HepG2 (cell line): ENCODE measurements around the gene DBNDD1. TPM values are rescaled to one million over a fixed set of nuclear protein-coding genes. Genes with fewer than 3 reads are reported as not detected.

ENCODE experiments used
- AGO1 ChIP-seq: fragments of 200-400 bp; formaldehyde crosslinking; IDR thresholded peaks from 2 replicates; pipeline ENCODE4 v1.6.1; 2017; ENCODE audit warnings: mild to moderate bottlenecking, low read depth, low read length, moderate library complexity; ENCODE audit not compliant: poor library complexity, severe bottlenecking
- CBFB ChIP-seq: sonication (generic); formaldehyde crosslinking; IDR thresholded peaks from 2 replicates; pipeline ENCODE4 v1.4.0; 2020; ENCODE audit warnings: missing genetic modification reagents
- CCAR2 ChIP-seq: fragments of 200-400 bp; formaldehyde crosslinking; optimal IDR thresholded peaks from 2 replicates; pipeline ENCODE3; 2018; ENCODE audit warnings: low read depth, mild to moderate bottlenecking, low read length, moderate library complexity
- CEBPB ChIP-seq: IDR thresholded peaks from 2 replicates; pipeline ENCODE4 v1.6.1; 2011; ENCODE audit warnings: low read depth, low read length, improper control_type of control experiment, borderline replicate concordance
- GATA4 ChIP-seq: sonication (generic); IDR thresholded peaks from 2 replicates; pipeline ENCODE4 v1.6.1; 2016; ENCODE audit warnings: antibody characterized with exemption, low read depth, borderline replicate concordance
- IKZF4 ChIP-seq: sonication (generic); formaldehyde crosslinking; IDR thresholded peaks from 2 replicates; pipeline ENCODE4 v1.5.1; 2020; ENCODE audit warnings: borderline replicate concordance, mild to moderate bottlenecking, low read depth, missing genetic modification reagents; ENCODE audit errors: not compliant biosample characterization
- KAT8 ChIP-seq: IDR thresholded peaks from 2 replicates; pipeline ENCODE4 v1.6.1; 2016; ENCODE audit warnings: missing genetic modification reagents, missing compliant biosample characterization
- KMT2B ChIP-seq: IDR thresholded peaks from 2 replicates; pipeline ENCODE4 v1.6.1; 2016; ENCODE audit warnings: missing genetic modification reagents, missing compliant biosample characterization
- MTA1 ChIP-seq: sonication (generic); formaldehyde crosslinking; IDR thresholded peaks from 2 replicates; pipeline ENCODE4 v1.4.0; 2020; ENCODE audit warnings: missing genetic modification reagents, mild to moderate bottlenecking, borderline replicate concordance
- MTF2 ChIP-seq: sonication (generic); formaldehyde crosslinking; IDR thresholded peaks from 2 replicates; pipeline ENCODE4 v1.5.0; 2020; ENCODE audit warnings: missing genetic modification reagents, borderline replicate concordance
- SRF ChIP-seq: IDR thresholded peaks from 2 replicates; pipeline ENCODE4 v1.6.1; 2011; ENCODE audit warnings: mild to moderate bottlenecking, low read depth, low read length, moderate library complexity
- YY1 ChIP-seq: IDR thresholded peaks from 2 replicates; pipeline ENCODE4 v1.6.1; 2011; ENCODE audit warnings: low read length, low read depth, moderate library complexity, mild to moderate bottlenecking; ENCODE audit not compliant: insufficient read depth, insufficient replicate concordance
- ZNF34 ChIP-seq: sonication (generic); formaldehyde crosslinking; IDR thresholded peaks from 2 replicates; pipeline ENCODE4 v1.4.0; 2020; ENCODE audit warnings: mild to moderate bottlenecking, missing genetic modification reagents, borderline replicate concordance
- ZNF343 ChIP-seq: sonication (generic); formaldehyde crosslinking; IDR thresholded peaks from 2 replicates; pipeline ENCODE4 v1.4.0; 2020; ENCODE audit warnings: mild to moderate bottlenecking, missing genetic modification reagents
- ZNF451 ChIP-seq: sonication (generic); formaldehyde crosslinking; IDR thresholded peaks from 2 replicates; pipeline ENCODE4 v1.5.0; 2020; ENCODE audit warnings: mild to moderate bottlenecking, missing genetic modification reagents
- ZNF496 ChIP-seq: sonication (generic); formaldehyde crosslinking; IDR thresholded peaks from 2 replicates; pipeline ENCODE4 v1.8.1; 2023; ENCODE audit warnings: mild to moderate bottlenecking, moderate library complexity, missing genetic modification reagents; ENCODE audit not compliant: insufficient replicate concordance
- ZNF501 ChIP-seq: sonication (generic); formaldehyde crosslinking; IDR thresholded peaks from 2 replicates; pipeline ENCODE4 v1.5.1; 2020; ENCODE audit warnings: mild to moderate bottlenecking, moderate library complexity, missing genetic modification reagents
- ZNF557 ChIP-seq: sonication (generic); formaldehyde crosslinking; IDR thresholded peaks from 2 replicates; pipeline ENCODE4 v1.4.0; 2020; ENCODE audit warnings: missing genetic modification reagents
- ZNF749 ChIP-seq: sonication (generic); formaldehyde crosslinking; IDR thresholded peaks from 2 replicates; pipeline ENCODE4 v1.8.0; 2022; ENCODE audit warnings: mild to moderate bottlenecking, missing genetic modification reagents, moderate library complexity, borderline replicate concordance
- ZNF879 ChIP-seq: sonication (generic); formaldehyde crosslinking; IDR thresholded peaks from 2 replicates; pipeline ENCODE4 v1.8.1; 2023; ENCODE audit warnings: missing genetic modification reagents
- polyA plus RNA-seq, 8 experiments: library from polyadenylated mRNA; depleted of rRNA in 3 of 8; stranded (reverse) in 7 of 8; unstranded in 1 of 8; fragments of >200 nt; fragmentation: Illumina TruSeq in 4 of 8; extraction: Trizol in 4 of 8; gene quantifications; 2 replicates each; pipeline versions ENCODE4 v1.2.1 to v1.2.3, GENCODE V29; 2011 to 2016; ENCODE audit warnings: low read depth in 4 of 8, missing spikeins in 1 of 8, mixed read lengths in 1 of 8; ENCODE audit not compliant: insufficient read depth in 1 of 8
- total RNA-seq, 5 experiments: library from RNA; depleted of rRNA; stranded (reverse); fragments of >200 nt; fragmentation: Illumina TruSeq; extraction: Trizol; gene quantifications; 2 replicates each; pipeline ENCODE4 v1.2.3, GENCODE V29; 2016; ENCODE audit warnings: low read depth in 1 of 5
- TF ChIP-seq, protein P1 (sequence below): sonication (generic); formaldehyde crosslinking; IDR thresholded peaks from 2 replicates; pipeline ENCODE4 v1.8.0; 2022; ENCODE audit warnings: missing genetic modification reagents, mild to moderate bottlenecking, moderate library complexity, borderline replicate concordance
- TF ChIP-seq, protein P2 (sequence below): sonication (generic); formaldehyde crosslinking; IDR thresholded peaks from 2 replicates; pipeline ENCODE4 v1.8.0; 2022; ENCODE audit warnings: missing genetic modification reagents, mild to moderate bottlenecking, borderline replicate concordance
- TF ChIP-seq, protein P3 (sequence below): sonication (generic); formaldehyde crosslinking; IDR thresholded peaks from 2 replicates; pipeline ENCODE4 v1.5.1; 2020; ENCODE audit warnings: mild to moderate bottlenecking, missing genetic modification reagents, moderate library complexity
- TF ChIP-seq, protein P4 (sequence below): sonication (generic); formaldehyde crosslinking; IDR thresholded peaks from 2 replicates; pipeline ENCODE4 v1.4.0; 2020; ENCODE audit warnings: missing genetic modification reagents

Gene DBNDD1
- total and polyA plus RNA-seq, 2 of the 13 experiments (the other 11 are each of a cell fraction or from before 2014, with no cell fraction given) = 17.0 to 40.4 TPM

DNA sequence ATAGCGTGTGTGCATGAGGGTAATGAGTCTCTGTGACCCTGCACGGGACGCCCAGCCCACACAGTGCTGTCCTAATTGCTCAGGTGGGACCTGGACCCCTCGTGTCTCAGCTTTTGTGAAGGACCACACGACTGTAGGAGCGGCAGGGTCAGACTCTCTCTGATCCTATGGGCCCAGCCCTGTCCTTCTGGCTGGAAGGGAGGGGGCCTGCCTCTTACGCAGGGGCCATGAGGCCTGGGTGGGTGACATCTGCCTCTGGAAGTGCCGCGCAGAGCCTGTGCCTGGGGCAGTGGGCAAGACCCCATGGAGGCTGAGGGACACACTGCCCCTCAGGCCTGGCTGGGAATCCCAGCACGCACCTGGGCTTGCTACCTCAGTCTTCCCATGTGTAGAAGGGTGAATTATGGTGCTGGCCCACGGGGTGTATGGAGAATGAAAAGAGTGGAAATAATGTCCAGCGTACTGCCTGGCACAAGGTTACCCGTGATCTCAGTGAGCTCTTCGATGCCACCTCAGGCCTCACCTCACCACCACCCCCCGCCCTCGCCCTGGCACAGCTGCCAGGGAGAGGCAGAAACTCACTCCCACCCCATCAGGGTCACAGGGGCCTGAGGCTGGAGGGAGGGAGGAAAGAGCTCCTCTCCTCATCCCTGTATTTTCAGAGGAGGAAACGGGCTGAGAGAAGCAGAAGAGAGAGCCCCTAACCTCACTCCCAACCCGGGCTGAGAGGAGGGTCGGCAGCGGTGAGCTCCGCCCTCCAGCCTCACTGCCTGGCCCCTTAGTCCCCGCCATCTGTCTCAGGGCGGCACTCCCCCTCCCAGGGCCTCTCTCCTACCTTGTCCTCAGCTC, 27.1 kb upstream of the DBNDD1 start (continued):
- TF ChIP-seq, protein P1, sequence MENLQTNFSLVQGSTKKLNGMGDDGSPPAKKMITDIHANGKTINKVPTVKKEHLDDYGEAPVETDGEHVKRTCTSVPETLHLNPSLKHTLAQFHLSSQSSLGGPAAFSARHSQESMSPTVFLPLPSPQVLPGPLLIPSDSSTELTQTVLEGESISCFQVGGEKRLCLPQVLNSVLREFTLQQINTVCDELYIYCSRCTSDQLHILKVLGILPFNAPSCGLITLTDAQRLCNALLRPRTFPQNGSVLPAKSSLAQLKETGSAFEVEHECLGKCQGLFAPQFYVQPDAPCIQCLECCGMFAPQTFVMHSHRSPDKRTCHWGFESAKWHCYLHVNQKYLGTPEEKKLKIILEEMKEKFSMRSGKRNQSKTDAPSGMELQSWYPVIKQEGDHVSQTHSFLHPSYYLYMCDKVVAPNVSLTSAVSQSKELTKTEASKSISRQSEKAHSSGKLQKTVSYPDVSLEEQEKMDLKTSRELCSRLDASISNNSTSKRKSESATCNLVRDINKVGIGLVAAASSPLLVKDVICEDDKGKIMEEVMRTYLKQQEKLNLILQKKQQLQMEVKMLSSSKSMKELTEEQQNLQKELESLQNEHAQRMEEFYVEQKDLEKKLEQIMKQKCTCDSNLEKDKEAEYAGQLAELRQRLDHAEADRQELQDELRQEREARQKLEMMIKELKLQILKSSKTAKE (CRISPR knock-in tag) = no peak
- TF ChIP-seq, protein P2, sequence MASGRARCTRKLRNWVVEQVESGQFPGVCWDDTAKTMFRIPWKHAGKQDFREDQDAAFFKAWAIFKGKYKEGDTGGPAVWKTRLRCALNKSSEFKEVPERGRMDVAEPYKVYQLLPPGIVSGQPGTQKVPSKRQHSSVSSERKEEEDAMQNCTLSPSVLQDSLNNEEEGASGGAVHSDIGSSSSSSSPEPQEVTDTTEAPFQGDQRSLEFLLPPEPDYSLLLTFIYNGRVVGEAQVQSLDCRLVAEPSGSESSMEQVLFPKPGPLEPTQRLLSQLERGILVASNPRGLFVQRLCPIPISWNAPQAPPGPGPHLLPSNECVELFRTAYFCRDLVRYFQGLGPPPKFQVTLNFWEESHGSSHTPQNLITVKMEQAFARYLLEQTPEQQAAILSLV (CRISPR knock-in tag) = no peak
- no peak for TF ChIP-seq KAT8 (CRISPR knock-in tag)
- no peak for TF ChIP-seq CEBPB
- TF ChIP-seq MTA1 = no peak
- peak; percentile 83 for TF ChIP-seq YY1
- 0 out of 2 replicates have a peak, but pooled peaks have one; percentile 10 for TF ChIP-seq GATA4
- no peak for TF ChIP-seq MTF2 (CRISPR knock-in tag)
- no peak for TF ChIP-seq KMT2B
- 0 out of 2 replicates have a peak, but pooled peaks have one; percentile 16 for TF ChIP-seq CBFB (CRISPR knock-in tag)
- no peak for TF ChIP-seq ZNF451 (CRISPR knock-in tag)
- 0 out of 2 replicates have a peak, but pooled peaks have one; percentile 3 for TF ChIP-seq ZNF34 (CRISPR knock-in tag)
- TF ChIP-seq, protein P3, sequence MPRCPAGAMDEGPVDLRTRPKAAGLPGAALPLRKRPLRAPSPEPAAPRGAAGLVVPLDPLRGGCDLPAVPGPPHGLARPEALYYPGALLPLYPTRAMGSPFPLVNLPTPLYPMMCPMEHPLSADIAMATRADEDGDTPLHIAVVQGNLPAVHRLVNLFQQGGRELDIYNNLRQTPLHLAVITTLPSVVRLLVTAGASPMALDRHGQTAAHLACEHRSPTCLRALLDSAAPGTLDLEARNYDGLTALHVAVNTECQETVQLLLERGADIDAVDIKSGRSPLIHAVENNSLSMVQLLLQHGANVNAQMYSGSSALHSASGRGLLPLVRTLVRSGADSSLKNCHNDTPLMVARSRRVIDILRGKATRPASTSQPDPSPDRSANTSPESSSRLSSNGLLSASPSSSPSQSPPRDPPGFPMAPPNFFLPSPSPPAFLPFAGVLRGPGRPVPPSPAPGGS (CRISPR knock-in tag) = no peak
- TF ChIP-seq AGO1 = peak; percentile 17
- no peak for TF ChIP-seq IKZF4
- TF ChIP-seq ZNF749 = no peak
- no peak for TF ChIP-seq CCAR2
- TF ChIP-seq, protein P4, sequence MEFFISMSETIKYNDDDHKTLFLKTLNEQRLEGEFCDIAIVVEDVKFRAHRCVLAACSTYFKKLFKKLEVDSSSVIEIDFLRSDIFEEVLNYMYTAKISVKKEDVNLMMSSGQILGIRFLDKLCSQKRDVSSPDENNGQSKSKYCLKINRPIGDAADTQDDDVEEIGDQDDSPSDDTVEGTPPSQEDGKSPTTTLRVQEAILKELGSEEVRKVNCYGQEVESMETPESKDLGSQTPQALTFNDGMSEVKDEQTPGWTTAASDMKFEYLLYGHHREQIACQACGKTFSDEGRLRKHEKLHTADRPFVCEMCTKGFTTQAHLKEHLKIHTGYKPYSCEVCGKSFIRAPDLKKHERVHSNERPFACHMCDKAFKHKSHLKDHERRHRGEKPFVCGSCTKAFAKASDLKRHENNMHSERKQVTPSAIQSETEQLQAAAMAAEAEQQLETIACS (CRISPR knock-in tag) = no peak
- 0 out of 2 replicates have a peak, but pooled peaks have one; percentile 8 for TF ChIP-seq ZNF343 (CRISPR knock-in tag)
- TF ChIP-seq ZNF496 (CRISPR knock-in tag) = no peak
- TF ChIP-seq ZNF557 (CRISPR knock-in tag) = no peak
- no peak for TF ChIP-seq ZNF879 (CRISPR knock-in tag)
- no peak for TF ChIP-seq SRF
- TF ChIP-seq ZNF501 (CRISPR knock-in tag) = no peak
